Measurements from ENCODE around the gene LIMS3.
"Not testable (repeated sequence)": the region's sequence is repeated elsewhere in the genome, so short reads cannot be mapped to it uniquely, and the experiment has no call there.

The LIMS3 gene

GRCh38 chr2:109924481-109924880 is 26.0 kb downstream of the LIMS3 start:
- DNase-seq (ENCODE audit: low read depth) = not testable (repeated sequence)

- DNase-seq (ENCODE audit: low read depth) = not testable (repeated sequence)
Measured at GRCh38 chr2:109927803-109928202, 29.3 kb downstream of the LIMS3 start.

GRCh38 chr2:109929222-109929621 is 30.7 kb downstream of the LIMS3 start:
- not testable (repeated sequence) for DNase-seq (ENCODE audit: low read depth)

DNA sequence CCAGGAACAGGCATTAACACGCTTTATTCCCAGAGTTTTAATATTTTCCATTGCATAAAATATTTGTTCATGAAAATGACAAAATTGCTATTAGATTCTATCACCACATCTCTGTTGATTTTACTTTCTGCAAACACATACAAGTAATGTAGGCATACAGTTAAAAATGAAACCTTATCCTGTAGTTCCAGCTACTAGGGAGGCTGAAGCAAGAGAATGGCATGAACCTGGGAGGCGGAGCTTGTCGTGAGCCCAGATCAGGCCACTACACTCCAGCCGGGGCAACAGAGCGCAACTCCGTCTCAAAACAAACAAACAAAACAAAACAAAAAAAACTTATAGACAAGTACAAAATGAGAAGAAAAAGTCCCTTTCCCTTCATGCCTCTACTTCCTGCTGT is 38.0 kb downstream of the LIMS3 start:
- DNase-seq (ENCODE audit: low read depth) = not testable (repeated sequence)

DNA sequence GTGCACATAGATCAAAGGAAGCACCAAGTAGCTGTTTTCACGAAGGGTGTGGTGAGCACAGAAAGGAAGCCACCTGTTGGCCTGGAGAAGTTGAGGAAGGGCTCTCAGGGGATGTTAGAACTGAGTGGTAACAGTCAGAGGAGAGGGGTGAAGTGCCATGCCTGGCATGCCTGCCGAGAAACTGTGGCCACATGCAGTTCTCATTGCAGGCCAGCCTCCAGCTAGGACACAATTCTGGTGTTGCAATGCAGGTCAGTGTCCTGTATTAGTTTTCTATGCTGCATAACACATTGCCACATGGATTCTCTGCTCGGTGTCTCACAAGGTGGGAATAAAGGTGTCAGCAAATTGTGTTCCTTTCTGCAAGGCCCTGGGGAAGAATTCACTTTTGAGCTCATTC is 46.9 kb downstream of the LIMS3 start:
- not testable (repeated sequence) for DNase-seq (ENCODE audit: low read depth)

GRCh38 chr2:109947262-109947958 is 48.9 kb downstream of the LIMS3 start:
- not testable (repeated sequence) for DNase-seq (ENCODE audit: low read depth)

DNA sequence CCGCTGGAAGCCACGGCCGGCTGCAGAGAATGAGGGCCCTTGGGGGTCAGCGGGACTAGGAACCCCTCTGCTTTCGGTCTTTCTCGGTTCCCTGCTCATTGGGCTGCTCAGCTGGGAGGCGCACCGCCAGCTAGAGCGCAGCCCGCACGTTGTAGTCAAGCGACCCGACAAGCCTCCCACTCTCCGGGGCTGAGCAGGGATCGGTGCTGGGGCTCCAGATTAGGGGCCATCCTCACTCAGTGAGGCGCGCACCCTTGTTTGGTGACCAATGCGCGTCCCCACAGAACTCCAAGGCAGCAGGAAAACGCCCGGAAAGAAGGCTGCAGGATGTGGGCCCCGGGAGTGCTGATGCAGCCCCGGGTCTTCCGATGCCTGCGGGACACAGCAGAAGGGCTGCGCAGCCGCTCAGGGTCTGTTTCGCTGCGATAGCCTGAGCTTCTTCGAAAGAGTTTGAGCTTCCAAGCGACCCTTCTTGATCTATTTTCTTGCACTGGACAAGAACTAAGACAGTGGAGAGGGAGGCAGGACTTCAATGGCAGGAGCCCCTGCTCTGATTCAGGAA is 49.6 kb downstream of the LIMS3 start:
- DNase-seq (ENCODE audit: low read depth) = not testable (repeated sequence)

DNA sequence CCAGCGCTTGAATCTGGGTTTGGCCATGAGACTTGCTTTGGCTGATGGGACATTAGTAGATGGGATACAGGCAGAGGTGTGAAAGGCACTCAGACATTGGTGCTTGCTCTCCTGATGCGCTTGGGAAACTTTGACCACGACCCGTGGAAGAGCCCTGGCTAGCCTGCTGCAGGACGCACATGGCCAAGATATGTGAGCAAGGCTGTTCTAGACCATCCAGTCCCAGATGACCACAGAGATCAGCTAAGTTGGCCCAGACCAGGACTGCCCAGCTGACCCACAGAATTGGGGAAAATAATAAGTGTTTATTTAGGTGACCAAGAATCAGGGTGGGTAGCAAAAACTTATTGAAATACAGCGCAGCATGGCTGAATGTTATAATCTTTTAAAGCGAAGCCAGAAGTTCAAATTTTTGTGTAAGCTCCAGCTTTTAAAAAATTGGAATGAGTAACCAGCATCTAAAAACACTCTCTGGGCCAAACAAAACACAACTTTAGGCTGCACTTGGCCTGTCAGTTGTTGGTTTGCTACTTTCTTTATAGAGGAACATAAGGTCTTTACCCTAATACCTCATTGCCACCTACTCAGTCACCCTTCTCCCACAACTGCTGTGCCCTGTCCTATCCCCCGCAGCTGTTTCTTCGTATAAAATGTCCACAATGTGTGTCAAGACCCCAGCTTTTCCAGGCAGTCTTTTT is 51.8 kb downstream of the LIMS3 start:
- DNase-seq (ENCODE audit: low read depth) = not testable (repeated sequence)

DNA sequence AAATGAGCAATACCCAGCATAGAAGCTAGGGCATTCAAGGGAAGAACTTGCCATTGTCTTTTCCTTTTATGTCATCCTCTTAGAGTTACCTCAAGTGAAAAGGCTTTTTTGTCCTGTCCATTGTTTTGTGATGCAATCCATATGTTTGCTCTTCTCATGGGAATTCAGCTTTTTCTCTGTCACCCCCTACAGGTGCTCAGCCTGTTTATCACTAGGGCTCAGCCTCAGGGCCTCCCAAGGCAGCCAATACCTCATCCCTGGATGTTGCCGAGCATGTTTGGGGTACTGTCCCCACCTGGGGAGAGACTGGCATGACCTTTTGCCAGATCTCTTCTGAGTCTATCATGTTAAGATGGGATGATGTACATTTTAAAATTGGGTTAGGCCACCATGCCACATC is 65.5 kb downstream of the LIMS3 start:
- not testable (repeated sequence) for DNase-seq (ENCODE audit: low read depth)

- DNase-seq (ENCODE audit: low read depth) = not testable (repeated sequence)
Measured at GRCh38 chr2:109965482-109965881, 67.0 kb downstream of the LIMS3 start.

DNA sequence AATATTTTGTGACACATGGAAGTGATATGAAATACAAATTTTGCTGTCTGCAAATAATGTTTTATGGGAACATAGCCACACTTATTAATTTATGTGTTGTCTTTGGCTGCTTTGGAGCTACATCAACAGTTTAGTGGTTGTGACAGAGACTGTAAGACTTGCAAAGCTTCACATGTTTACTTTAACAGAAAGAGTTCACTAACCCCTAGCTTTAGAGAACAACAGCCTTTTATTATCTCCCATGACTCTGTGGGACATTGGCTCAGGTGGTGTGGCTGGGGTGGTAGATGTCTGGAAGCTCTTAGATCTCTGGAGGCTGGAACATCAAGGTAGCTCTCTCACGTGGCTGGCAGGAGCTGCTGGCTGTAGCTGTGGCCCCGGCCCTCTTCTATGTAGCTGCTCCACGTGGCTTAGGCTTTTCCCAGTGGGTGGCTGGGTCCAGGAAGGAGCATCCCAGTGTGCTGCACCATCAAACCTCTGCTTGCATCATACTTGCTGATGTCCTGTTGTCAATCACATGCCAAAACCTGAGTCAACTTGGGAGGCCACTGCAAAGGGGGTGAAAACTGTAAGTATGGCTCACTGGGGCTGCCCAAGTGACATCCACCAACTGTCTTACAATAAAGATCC is 67.7 kb downstream of the LIMS3 start:
- not testable (repeated sequence) for DNase-seq (ENCODE audit: low read depth)

- DNase-seq (ENCODE audit: low read depth) = not testable (repeated sequence)
Measured at GRCh38 chr2:109966858-109967257, 68.4 kb downstream of the LIMS3 start.

- DNase-seq (ENCODE audit: low read depth) = not testable (repeated sequence)
Measured at GRCh38 chr2:109969864-109970263, 71.4 kb downstream of the LIMS3 start.

- not testable (repeated sequence) for DNase-seq (ENCODE audit: low read depth)
Measured at GRCh38 chr2:109971710-109972109, 73.2 kb downstream of the LIMS3 start.

All from GM04504 (cell line).